Mammary epithelial cell (primary cell): Measurements from ENCODE around the gene C1orf232.

ENCODE experiments used
- CTCF ChIP-seq, 2 donors: IDR thresholded peaks in 1 of 2; conservative IDR thresholded peaks in 1 of 2; 2 replicates each; pipeline ENCODE4 v1.5.1; 2011 to 2012; ENCODE audit warnings: inconsistent platforms in 2 of 2, low read length in 2 of 2, mild to moderate bottlenecking in 2 of 2, control low read depth in 1 of 2, low read depth in 1 of 2; ENCODE audit not compliant: insufficient read depth in 1 of 2; ENCODE audit errors: extremely low read depth in 1 of 2
- EZH2 ChIP-seq: IDR thresholded peaks from 2 replicates; pipeline ENCODE4 v1.6.1; 2012; ENCODE audit warnings: low read length, inconsistent platforms, borderline replicate concordance

GRCh38 chr1:26169669-26170471 lies 1.1 kb upstream of the C1orf232 start, which contains the start of gene ZNF593:
- peak; percentile 83 to 94 for TF ChIP-seq CTCF (conservative IDR thresholded peaks at IDR 0.05 in 1 of 2, IDR thresholded peaks at IDR 0.05 in 1 of 2; ENCODE audit: extremely low read depth in 1 of 2, insufficient read depth in 1 of 2, low read depth in 1 of 2, low read length in 2 of 2)
- no peak for TF ChIP-seq EZH2
